HG02623 (cell line): ENCODE results near the gene IFIT3.
"Not testable (repeated sequence)": the region's sequence is repeated elsewhere in the genome, so short reads cannot be mapped to it uniquely, and the experiment has no call there.

Source experiments
- ATAC-seq: cut with Tn5 transposase; IDR thresholded peaks from one replicate; pipeline ENCODE4 v1.9.1; 2021; ENCODE audit warnings: moderate library complexity; ENCODE audit not compliant: unreplicated experiment

IFIT3 gene

DNA sequence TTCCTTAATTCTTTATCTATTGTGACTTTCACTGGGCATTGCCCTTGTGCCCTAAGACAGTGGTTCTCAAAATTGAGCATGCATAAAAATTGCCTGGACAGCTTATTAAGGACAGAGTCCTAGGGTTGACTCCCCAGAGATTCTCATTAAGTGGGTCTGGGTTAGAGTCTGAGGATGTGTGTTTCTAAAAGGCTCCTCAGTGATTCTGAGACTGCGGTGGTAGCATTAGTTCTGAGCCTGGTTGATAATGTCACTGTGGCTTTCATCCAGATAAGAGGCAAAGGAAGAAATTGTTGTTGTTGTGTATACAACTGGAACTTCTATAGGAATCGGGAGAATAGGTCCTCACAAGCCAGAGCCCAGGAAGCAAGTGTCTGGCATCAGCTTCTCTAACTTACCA lies 24.6 kb upstream of the IFIT3 start:
- no peak for ATAC-seq

DNA sequence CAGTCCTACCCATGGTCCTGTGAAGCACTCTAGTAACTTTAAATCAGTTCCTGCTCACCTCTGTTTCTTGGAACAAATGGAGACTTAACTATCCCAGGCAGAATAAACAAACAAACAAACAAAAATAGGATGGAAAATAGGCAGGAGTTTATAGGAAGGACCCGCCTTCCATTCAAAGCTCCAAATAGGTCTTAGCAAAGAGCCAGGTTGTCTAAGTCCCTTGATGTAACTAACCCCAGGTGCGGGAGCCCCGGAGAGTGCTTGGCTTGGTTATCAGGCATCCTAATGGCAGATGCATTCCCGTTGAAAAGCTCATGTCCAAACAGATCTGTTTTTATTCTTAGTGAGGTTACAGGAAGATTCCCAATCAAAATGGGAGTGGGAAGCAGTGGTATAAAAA lies 23.8 kb upstream of the IFIT3 start:
- no peak for ATAC-seq

DNA sequence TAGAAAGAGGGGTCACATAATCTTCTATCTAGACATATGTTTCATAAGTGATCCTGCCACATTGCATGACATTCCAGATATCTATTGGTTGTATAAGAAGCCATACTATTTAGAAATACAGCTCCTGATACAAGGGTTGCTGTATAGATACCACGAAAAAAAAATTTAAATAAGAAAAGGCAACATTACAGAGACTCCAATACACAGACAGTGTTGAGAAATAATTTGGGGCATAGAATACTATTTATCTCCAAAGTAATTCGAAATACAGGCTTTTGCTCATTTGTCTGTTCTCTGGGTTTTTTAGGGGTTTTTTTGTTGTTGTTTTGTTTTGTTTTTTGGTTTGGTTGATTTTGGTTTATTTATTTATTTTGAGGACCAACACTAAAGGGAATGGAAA lies 23.4 kb upstream of the IFIT3 start:
- no peak for ATAC-seq

DNA sequence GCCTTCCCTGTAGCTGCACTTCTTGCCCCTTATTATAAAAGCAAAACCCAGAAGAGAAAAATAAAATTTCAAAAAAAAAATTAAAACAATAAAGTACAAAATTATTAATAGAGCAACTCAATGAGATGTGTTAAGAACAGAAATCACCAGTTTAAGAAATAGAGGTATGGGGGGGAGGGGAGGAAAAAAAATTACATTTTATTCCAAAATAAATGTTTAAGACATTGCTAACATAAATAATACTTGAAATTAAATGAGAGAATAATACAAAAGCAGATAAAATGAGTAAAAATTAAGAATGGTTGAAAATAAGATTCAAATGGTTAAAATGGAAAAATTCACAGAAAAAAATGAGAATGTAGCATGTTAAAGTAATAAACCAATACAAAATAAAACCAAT lies 22.9 kb upstream of the IFIT3 start:
- no peak for ATAC-seq

DNA sequence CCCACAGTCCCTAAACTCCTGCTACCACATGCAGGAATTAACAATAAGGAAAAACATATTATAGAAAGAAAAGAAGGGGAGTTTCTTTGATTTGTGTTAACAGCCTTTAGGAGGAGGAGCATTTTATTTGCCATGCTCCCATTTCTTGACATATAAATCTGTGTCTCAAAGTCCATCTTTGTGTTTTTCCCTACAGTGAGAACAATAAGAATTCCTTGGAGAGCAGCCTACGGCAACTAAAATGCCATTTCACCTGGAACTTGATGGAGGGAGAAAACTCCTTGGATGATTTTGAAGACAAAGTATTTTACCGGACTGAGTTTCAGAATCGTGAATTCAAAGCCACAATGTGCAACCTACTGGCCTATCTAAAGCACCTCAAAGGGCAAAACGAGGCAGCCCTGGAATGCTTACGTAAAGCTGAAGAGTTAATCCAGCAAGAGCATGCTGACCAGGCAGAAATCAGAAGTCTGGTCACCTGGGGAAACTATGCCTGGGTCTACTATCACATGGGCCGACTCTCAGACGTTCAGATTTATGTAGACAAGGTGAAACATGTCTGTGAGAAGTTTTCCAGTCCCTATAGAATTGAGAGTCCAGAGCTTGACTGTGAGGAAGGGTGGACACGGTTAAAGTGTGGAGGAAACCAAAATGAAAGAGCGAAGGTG lies 21.9 kb upstream of the IFIT3 start:
- no peak for ATAC-seq

DNA sequence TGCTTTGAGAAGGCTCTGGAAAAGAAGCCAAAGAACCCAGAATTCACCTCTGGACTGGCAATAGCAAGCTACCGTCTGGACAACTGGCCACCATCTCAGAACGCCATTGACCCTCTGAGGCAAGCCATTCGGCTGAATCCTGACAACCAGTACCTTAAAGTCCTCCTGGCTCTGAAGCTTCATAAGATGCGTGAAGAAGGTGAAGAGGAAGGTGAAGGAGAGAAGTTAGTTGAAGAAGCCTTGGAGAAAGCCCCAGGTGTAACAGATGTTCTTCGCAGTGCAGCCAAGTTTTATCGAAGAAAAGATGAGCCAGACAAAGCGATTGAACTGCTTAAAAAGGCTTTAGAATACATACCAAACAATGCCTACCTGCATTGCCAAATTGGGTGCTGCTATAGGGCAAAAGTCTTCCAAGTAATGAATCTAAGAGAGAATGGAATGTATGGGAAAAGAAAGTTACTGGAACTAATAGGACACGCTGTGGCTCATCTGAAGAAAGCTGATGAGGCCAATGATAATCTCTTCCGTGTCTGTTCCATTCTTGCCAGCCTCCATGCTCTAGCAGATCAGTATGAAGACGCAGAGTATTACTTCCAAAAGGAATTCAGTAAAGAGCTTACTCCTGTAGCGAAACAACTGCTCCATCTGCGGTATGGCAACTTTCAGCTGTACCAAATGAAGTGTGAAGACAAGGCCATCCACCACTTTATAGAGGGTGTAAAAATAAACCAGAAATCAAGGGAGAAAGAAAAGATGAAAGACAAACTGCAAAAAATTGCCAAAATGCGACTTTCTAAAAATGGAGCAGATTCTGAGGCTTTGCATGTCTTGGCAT lies 21.1 kb upstream of the IFIT3 start:
- no peak for ATAC-seq

DNA sequence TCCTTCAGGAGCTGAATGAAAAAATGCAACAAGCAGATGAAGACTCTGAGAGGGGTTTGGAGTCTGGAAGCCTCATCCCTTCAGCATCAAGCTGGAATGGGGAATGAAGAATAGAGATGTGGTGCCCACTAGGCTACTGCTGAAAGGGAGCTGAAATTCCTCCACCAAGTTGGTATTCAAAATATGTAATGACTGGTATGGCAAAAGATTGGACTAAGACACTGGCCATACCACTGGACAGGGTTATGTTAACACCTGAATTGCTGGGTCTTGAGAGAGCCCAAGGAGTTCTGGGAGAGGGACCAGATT lies 20.6 kb upstream of the IFIT3 start:
- ATAC-seq: no peak

DNA sequence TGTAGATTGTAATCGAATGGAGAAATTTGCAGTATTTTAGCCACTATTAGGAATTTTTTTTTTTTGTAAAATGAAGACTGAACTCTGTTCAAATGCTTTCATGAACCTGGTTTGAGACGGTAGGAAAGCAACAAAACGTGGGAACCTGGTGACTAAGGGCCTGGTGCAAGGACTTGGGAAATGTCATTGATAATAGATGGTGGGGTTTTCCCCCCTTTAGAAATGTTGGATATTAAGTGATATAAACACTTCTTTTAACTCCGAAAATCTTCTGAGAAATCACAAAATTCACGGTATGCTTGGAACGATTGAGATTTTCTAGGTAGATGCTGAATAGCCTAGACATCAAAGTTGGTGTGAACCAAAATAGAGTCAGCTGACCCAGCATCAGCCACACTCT lies 19.5 kb upstream of the IFIT3 start:
- no peak for ATAC-seq

DNA sequence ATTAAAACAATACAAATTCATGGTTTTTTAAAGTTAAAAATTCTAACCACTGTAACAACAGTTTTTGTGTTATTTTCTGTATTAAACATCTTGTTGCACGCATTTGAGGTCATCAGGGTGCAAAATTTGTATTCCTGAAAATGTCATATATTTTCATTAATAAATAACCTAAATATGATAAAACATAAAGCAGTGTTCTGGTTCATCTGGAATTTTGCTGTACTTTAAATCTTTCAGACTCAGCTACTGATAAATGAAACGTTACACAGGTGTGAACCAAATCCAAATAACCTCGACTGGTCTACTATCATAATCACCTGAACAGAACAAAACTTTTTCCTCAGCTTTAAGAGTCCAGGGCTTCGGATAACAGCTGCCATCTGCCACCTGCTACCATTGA lies 19.1 kb upstream of the IFIT3 start:
- ATAC-seq: no peak

DNA sequence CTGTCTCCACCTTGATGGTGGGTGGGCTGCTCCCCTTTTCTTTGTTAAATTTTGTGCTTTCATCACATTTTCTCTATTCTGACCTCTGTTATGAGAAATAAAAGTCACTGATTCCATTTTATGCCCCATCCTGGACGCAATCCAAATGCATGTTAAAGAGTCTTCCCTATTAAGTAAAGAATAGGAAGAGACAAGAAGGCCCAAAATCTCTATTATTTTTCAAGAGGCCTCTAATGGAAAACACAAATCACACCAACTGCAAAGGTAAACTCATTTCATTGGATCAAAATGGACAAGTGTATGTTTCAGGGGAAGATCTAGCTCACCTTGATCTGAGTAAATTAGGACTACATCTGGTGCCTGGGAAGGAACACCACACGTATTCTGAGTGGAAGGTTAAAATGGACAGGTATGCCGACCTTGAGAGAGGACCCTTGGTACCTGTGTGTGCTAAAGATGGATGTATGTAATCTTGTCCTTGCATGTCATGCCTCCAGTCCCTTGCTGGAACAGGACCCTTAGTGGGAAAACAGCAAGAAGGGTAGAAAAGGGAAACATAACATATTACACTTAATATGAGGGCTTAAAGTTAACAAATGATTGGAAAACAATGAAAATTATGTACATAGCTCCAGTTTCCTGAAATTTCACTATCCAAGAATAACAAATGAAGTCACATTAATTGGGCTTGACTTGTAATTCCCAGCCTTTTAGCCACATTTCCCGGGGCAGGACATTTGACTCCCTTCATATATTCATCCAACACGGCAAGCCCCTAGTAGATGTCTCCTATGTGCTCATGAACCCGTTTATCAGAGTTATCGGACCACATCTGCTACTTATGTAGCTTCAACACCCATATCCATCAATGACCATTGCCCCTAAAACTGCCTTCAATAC lies 18.4 kb upstream of the IFIT3 start:
- no peak for ATAC-seq

DNA sequence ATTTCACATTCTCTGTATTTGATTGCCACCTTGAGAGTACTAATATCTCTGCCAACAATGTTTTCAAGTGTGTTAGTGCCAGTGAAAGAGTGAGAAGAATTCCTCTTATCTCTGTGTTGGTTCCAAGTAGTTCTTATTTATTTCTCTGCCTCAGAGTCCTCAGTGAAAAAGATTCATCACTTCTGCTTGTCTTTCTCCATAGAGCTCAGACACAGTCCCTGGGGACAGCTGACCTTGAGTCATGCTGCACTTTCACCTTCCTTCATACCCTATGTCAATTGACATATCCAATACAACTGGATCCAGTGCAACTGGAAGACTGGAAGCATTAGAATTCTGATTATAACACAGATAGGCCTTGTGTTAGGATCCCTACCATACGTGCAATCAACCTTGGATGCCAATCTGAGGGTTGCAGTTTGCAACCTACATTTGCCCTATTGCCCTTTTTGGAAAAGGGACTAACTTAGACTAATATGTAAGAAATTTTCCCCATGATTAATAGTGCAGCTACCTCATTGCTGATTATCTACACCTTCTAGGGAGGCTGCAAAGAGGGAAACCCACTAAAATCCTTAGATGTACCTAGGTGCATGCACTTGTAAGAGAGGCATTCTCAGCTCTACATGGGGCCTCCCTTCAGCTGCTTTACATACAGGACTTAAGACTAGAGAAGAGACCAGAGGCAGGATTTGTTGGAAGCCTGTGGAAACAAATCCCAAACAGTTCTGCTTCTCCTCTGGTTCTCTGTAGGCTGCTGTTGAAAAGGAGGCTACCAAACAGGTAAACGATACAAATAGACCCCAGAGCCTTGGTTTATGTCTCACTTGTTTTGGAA lies 17.5 kb upstream of the IFIT3 start:
- no peak for ATAC-seq

DNA sequence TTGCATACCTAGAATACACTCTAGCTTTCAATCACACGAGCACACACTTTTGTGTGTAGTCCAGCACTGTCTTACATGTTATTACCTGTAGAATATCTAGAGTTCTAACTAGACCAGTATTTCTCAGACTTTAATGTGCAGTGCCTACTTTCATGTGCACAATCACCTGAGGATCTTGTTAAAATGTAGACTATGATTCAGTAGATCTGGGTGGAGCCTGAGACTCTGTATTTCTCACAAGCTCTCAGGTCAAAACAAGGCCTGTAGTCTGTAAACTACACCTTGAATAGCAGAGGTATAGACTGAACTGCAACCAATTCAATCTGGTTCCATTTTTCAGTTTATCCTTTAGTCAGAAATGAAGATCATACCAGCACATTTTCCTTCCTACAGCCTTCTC lies 14.8 kb upstream of the IFIT3 start:
- ATAC-seq: no peak

DNA sequence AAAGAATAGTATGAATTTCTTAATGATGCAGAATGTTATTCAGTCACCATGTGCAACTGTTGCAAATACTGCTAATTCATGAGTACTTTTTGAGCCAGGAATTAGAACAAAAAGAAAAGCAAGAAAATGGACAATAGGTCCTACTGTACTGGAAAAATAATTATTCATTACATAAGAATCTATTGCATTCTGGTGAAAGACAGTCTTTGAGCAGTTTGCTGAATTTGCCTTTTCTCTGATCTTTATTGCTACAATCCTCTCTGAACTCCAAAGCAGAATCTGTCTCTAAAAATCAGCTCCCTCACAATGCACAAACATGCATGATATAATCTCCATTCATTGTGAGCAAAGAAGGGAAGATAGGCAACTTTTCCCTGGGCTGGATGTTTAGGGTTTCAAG lies 13.1 kb upstream of the IFIT3 start:
- no peak for ATAC-seq

DNA sequence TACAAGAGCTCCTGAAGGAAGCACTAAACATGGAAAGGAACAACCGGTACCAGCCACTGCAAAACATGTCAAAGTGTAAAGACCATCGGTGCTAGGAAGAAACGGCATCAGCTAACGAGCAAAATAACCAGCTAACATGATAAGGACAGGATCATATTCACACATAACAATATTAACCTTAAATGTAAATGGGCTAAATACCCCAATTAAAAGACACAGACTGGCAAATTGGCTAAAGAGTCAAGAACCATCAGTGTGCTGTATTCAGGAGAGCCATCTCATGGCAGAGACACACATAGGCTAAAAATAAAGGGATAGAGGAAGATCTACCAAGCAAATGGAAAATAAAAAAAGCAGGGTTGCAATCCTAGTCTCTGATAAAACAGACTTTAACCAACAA lies 9.8 kb upstream of the IFIT3 start:
- not testable (repeated sequence) for ATAC-seq

DNA sequence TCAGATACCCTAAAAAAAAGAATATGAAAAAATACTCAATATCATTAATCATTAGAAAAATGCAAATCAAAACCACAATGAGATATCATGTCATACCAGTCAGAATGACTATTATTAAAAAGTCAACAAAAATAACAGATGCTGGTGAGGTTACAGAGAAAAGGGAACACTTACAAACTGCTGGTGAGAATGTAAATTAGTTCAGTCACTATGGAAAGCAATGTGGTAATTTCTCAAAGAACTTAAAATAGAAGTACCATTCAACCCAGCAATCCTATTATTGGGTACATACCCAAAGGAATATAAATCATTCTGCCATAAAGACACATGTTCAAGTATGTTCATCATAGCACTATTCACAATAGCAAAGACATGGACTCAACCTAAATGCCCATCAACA lies 2.7 kb upstream of the IFIT3 start:
- ATAC-seq: not testable (repeated sequence)

DNA sequence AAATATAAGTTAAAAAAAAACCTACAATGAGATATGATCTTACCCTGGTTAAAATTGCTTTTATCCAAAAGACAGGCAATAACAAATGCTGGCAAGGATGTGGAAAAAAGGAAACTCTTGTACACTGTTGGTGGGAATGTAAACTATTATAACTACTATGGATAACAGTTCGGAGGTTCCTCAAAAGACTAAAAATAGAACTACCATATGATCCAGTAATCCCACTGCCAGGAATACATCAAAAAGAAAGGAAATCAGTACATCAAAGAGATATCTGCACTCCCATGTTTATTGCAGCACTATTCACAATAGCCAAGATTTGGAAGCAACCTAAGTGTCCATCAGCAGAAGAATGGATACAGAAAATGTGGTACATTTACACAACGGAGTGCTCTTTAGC lies 1.9 kb upstream of the IFIT3 start:
- not testable (repeated sequence) for ATAC-seq

DNA sequence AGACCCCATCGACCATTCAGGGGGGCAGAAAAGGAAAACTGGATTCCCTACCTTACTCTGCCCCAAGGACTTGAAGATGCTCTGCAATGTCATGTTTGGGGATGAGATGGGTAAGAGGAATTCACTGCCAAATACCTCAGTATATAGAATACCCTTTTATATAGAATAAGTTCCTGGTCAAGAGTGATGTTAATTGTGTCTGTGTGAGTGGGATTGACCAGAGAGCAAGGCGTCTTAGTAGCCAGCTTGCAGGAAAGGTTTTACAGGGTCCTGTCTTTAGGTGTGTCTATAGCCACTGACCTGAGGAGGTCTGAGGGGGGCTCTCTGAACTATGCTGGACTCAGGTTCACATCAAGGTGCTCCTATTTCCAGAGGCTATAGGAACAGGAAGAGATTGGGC lies 1.4 kb downstream of the IFIT3 start:
- ATAC-seq: no peak

DNA sequence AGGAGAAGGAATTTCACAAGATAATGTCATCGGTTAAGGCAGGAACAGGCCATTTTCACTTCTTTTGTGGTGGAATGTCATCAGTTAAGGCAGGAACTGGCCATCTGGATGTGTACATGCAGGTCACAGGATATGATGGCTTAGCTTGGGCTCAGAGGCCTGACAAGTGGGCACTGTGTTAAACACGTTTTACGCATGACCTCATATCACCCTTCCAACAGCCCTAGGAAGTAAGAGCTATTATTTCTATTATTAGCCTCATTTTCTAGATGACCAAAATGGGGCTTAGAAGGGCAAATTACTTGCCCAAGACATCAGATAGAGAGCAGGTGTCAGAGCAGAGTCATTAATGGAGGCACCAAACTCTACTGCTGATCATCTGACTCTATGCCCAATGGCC lies 2.2 kb downstream of the IFIT3 start:
- ATAC-seq: not testable (repeated sequence)

DNA sequence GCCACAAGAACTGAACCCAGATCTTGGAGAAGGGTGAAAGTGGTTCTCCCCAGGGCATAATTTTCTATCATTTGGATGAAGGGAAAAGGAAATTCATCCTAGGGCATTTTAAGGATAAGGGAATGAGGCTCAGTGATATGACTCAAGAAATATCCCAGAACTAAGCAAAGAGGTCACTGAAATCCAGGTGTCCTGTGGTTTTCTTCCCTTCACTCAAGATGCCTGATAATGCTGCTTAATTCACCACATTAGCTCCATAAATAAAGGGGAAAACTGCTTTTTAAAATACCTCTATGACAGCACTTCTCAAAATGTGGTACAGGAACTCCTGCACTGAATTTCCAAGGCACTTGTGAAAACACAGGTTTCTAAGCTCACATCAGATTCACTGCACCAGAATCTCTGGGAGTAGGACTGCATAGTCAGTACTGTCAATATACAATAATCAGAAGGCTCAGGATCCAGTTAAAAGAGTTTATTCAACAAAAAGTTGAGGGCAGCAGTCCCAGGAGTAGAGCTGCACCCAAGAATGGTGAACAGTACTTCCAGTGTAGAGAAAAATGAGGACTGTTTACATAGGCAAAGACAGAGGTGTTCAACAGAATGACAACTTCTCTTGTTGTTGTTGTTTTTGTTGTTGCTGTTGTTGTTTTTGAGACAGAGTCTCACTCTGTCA lies 2.9 kb downstream of the IFIT3 start:
- ATAC-seq: no peak

DNA sequence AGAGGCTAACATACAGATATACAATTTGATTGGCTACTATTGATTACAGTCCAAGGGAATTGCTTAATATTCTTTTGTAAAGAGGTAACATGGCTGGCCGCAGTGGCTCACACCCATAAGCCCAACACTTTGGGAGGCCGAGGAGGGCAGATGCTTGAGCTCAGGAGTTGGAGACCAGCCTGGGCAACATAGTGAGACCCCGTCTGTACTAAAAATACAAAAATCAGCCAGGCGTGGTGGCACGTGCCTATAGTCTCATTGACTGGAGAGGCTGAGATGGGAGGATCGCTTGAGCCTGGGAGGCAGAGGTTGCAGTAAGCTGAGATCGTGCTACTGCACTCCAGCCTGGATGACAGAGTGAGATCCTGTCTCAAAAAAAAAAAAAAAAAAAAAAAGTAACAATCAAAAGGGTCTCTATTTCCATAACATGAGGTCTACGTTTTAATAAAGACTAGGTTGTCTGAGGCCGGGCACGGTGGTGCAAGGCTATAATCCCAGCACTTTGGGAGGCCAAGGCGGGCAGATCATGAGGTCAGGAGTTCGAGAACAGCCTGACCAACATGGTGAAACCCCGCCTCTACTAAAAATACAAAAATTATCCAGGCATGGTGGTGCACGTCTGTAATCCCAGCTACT lies 3.8 kb downstream of the IFIT3 start:
- ATAC-seq: not testable (repeated sequence)
